ENCODE measurements around the gene HNRNPM. TPM values are rescaled to one million over a fixed set of nuclear protein-coding genes. Genes with fewer than 3 reads are reported as not detected.

HNRNPM gene
- total RNA-seq, 1 experiment from 2014 or later, result 468 TPM

DNA sequence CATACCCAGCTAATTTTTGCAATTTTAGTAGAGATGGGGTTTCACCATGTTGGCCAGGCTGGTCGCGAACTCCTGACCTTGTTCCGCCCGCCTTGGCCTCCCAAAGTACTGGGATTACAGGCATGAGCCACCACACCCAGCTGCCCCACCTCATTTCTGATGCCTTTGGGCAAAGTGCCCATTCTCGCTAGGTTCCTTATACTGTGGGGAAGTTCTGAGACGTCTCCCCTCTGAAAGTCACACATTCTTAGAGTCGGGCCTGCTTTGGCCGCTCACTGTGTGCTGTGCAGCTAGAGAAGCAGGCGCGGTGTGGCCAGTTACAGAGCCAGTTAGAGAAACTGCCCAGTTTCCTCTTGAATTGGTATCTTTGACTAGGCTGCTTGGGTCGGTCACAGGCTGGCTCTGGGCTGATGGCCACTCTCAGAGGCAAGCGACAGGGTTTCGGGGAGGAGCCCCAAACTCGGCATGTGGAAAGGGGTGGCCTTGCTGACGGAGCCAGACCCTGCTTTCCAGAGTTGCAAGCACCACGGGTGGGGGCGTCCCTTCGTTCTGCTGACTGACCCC lies 39.6 kb downstream of the HNRNPM start:
- Histone ChIP-seq H4K20me1 (ENCODE audit: control insufficient read depth, insufficient read depth, insufficient read length) (peaks cover 2% of the 10 kb centered on the region), H3K23me2 (ENCODE audit: insufficient read length, low read depth, low read length, poor library complexity, severe bottlenecking) (no peaks in the 10 kb centered on the region), H3K79me1 (ENCODE audit: insufficient read depth, low read depth, low read length, poor library complexity, severe bottlenecking) (no peaks in the 10 kb centered on the region), H3K14ac (ENCODE audit: insufficient read depth, low read length) (no peak overlapping the region), H3K9ac (ENCODE audit: extremely low read depth, insufficient read length, low read length) (no peak overlapping the region), H3K4ac (ENCODE audit: low read depth, low read length) (no peak overlapping the region), H2BK5ac (ENCODE audit: insufficient read length, low read length) (no peak overlapping the region), H2AFZ (ENCODE audit: low read length) (no peak overlapping the region), H3K56ac (ENCODE audit: insufficient read length, low read depth, low read length) (no peak overlapping the region), H3K79me2 (ENCODE audit: insufficient read depth, low read length) (peaks cover 7% of the 10 kb centered on the region; the same call in 1 of the 2 replicates), H3K4me2 (ENCODE audit: insufficient read depth, insufficient read length, low read length) (no peak overlapping the region), H2AK5ac (ENCODE audit: insufficient read length, low read length) (no peak overlapping the region), H4K5ac (ENCODE audit: insufficient read length, low read depth, low read length) (no peak overlapping the region), H3T11ph (ENCODE audit: low read length) (no peak overlapping the region), H2BK20ac (ENCODE audit: low read depth, low read length, poor library complexity, severe bottlenecking) (no peak overlapping the region), H3K4me1 (ENCODE audit: insufficient read depth, low read length) (no peaks in the 10 kb centered on the region), H4K8ac (replicated peaks; ENCODE audit: insufficient read length, low read depth, low read length) (no peak overlapping the region), H2BK120ac (ENCODE audit: low read depth, low read length, poor library complexity, severe bottlenecking) (no peak overlapping the region), H2BK12ac (ENCODE audit: insufficient read length, low read depth, low read length) (no peak overlapping the region), H2BK15ac (ENCODE audit: low read depth, low read length) (no peak overlapping the region), H3K27ac (ENCODE audit: insufficient read length, low read depth, low read length) (no peak overlapping the region), H3K9me3 (ENCODE audit: control insufficient read depth, low read depth, low read length) (no peaks in the 10 kb centered on the region), H3K23ac (ENCODE audit: insufficient read length, low read depth, low read length) (no peak overlapping the region), H4K91ac (ENCODE audit: insufficient read length, low read depth, low read length) (no peak overlapping the region), H3K27me3 (ENCODE audit: insufficient read depth, low read length) (no peaks in the 10 kb centered on the region), H3K18ac (ENCODE audit: insufficient read length, low read depth, low read length) (no peak overlapping the region)
- H3K36me3 Mint-ChIP-seq (ENCODE audit: insufficient read depth in 1 of 3, low read depth in 3 of 3), result peaks cover 50 to 90% (median 87%) of the 10 kb centered on the region in 3 experiments
- no peaks in the 10 kb centered on the region; the same call in 1 of the 2 replicates for H3K27me3 Mint-ChIP-seq (ENCODE audit: low read depth)
- DNase-seq, result no peak
- H3K4me1 Mint-ChIP-seq, result peaks cover 3 to 15% of the 10 kb centered on the region in 2 experiments
- WGBS (ENCODE audit: extremely low coverage, insufficient read length, low lambda C conversion rate), result no CpG with 5 or more reads among the region's 18 CpGs
- H3K4me3 Mint-ChIP-seq, result no peak overlapping the region
- TF ChIP-seq, protein P1, sequence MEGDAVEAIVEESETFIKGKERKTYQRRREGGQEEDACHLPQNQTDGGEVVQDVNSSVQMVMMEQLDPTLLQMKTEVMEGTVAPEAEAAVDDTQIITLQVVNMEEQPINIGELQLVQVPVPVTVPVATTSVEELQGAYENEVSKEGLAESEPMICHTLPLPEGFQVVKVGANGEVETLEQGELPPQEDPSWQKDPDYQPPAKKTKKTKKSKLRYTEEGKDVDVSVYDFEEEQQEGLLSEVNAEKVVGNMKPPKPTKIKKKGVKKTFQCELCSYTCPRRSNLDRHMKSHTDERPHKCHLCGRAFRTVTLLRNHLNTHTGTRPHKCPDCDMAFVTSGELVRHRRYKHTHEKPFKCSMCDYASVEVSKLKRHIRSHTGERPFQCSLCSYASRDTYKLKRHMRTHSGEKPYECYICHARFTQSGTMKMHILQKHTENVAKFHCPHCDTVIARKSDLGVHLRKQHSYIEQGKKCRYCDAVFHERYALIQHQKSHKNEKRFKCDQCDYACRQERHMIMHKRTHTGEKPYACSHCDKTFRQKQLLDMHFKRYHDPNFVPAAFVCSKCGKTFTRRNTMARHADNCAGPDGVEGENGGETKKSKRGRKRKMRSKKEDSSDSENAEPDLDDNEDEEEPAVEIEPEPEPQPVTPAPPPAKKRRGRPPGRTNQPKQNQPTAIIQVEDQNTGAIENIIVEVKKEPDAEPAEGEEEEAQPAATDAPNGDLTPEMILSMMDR (conservative IDR thresholded peaks at IDR 0.05), result no peak
- H3K9me3 Mint-ChIP-seq, result no peaks in the 10 kb centered on the region
- no peak overlapping the region for H3K27ac Mint-ChIP-seq

Measured in H9 (cell line).